T follicular helper cell (primary cell): Measurements from ENCODE around the gene ELL.
A peak's percentile ranks its signal among the peaks of the same experiment; 100 is the strongest.

Experiments
- DNase-seq: peaks from one replicate; pipeline ENCODE4 v3.0.0-alpha.2; 2020; ENCODE audit warnings: low read depth

The ELL gene

DNA sequence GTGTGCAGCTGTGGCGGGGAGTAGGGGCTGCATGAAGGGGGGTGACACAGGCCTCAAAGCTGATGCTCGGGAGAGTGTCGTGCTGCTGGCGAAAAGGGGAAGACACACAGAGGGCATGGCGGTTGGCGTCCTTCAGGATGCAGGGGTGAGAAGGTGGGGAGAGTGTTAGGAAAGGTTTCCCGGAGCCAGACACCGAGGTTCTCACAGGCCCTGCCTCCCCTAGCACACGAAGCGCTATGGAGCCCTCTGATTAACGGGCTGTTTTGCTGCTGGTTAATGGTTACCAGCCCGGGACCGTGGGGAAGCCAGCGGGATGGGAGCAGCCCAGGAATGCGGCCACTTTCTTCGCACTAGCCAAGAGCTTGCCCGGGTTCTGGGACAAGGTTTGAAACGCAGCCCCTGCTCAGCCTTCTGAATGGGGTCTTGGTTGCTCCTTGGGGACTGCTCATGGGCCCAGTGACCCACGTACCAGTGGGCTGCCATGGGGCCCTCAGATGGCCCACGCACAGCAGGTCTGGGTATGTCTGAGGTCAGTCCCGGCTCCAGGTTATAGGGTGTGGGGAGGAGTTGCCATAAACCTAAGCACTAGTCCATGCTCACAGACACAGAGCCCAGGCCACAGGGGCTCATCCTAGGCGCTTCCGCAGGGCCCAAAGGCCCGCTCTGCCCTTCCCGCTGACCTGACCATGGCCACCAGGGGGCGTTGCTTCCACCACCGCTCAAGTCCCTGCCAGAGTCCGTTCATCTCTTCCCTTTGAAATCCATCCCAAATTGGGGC, 52.6 kb downstream of the ELL start:
- DNase-seq = peak; percentile 44

DNA sequence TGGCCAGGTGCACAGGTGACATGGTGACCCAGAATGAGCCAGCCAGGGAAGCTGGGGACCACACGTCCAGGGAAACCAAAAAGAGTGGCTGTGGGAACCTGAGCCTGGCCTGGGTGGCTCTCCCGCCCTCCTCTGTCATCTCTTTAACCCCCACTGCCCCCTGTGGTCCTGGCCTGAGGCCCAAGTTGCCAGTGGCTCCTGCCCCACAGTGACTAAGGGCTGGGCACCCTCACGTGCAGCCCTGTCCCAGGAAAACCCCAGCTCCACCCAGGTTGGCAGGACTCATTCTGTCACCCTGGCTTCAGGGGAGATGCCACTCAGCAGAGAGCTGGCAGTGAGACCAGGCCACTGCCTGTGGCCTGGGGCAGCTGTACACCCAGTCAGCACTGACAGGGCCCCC, 53.4 kb downstream of the ELL start:
- no peak for DNase-seq

DNA sequence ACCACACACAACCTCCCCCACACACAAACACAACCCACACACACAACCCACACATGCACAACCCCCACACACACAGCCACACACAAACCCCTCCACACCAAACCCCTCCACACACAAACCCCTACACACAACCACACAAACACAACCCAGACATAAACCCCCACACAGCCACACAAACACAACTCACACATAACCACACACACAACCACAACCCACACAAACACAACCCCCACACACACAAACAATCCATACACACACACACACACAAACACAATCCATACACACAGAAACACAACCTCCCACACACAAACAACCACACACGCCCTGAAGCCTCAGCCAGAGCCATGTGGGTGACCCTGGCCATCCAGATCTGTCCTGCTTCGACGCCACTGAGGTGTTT, 53.9 kb downstream of the ELL start:
- DNase-seq = no peak

DNA sequence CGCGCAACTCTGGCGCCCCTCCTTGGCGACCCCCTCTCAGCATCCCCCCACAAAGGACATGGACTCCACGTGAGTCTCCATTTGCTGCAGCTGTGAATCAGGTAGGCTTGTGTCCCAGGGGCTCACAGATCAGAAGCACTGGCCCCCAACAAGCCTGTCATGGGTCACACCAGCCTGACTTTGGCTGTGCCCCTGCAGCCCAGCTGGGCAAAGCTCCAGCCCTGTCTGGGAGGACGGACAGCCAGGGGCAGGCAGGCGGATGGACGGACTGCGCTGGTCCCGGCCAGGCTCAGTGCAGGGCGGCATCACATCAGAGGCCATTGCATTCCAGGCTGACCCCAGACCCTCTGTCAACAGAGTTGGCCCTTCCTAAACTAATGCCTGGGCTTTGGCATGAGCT, 55.5 kb downstream of the ELL start:
- DNase-seq = no peak

DNA sequence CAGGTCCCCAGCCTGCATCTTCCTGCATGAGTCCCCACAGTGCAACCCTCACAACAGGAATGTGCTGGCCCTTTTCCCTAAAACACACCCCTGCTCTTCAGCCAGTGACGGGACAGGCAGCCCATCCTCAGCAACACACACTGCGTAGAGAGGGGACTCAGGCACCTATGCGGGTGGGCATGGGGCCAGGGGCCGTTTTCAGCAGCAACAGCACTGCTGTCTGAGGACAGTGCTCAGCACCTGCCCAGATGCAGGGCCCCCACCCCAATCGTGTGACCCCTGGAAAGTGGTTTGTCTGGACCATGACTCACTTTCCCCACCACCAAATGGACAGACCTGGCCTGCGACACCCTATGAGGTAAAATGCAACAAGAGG, 55.9 kb downstream of the ELL start:
- no peak for DNase-seq

DNA sequence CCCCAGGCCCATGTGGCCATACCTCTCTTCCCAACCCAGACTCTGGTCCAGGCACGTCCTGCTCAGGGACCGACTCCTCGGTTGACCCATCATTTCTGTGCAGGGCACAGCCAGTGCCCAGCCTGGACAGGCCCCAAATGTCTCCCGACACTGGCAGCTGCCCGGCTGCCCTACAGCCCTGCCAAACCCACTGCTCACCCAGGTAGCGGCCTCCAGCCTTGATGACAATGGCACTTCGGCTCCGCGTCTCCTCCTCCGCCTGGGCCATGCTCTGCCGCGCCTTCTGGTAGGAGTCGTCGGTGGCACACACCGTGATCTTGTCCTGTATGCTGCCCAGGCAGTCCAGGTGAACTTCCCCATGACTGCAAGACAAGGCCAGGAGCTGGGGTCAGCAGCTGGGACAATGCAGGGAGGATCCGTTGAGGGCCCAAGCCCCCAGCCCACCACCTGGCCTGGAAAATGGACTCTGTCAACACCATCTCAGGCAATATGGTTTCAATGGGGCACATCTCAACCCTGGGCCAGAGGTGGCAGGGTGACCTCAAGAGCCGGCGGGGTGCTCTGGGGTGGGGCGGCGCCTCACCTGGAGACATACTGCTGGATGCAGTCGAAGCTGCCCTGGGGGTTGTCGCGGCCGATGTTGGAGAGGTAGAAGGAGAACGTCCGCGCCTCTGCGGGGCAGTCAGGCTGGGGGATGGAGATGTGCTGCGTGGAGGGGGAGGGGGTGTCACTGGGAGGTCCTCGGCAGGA, 56.5 kb downstream of the ELL start:
- DNase-seq = no peak

DNA sequence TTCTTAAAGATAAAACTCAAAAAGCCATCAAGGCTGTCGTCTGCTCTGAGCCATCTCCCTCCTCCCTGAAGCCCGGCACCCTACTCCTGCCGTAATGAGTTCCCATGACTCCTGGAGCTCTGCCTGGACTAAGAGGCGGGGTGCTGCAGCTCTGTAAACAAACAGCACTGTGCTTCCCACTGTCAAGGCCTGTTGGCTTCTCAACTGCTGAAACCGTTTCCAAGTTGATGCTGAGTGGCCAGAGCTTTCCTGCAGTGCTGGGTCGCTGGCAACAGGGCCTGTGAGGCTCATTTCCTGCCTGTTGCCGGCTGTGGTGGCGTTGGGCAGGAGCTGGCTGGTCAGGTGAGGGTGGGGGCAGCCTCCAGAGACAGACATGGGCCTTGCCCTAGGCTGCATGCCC, 57.2 kb downstream of the ELL start:
- no peak for DNase-seq

DNA sequence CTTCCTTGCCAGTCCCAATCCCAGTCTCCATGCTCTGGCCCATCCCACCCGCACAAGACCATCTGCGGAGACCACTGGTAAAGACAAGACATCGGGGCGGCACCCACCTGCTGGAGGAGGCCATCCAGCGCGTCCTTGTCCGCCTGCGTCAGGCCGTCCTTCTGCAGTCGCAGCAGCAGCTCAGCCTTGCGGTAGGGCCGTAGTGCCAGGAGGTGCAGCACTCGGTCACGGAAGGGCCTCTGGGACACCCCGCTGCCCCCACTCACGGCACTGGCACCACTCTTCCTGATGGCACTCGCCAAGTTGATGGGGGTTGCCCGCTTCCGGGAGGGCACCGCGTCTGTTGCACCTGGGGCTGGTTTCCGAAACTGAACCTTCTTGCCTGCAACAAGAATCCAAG, 60.4 kb downstream of the ELL start:
- no peak for DNase-seq

DNA sequence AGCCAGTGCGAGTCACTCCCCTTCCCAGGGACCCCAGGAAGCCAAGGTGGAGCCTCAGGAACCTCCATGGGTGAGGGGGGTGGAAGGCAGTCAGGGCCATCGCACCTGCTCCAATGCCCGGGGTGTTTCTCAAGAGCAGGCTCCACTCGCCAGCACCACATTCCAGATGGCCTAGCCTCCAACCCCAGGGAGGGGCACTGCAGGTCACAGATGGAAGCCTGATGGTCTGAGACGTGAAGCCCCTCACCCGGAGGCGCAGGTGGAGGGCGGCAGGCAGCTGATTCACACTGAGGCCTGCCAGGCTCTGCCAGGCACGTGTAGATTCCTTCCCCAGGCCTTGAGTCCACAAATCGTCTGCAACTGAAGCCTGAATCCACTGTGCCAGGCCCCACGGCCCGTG, 61.0 kb downstream of the ELL start:
- no peak for DNase-seq

DNA sequence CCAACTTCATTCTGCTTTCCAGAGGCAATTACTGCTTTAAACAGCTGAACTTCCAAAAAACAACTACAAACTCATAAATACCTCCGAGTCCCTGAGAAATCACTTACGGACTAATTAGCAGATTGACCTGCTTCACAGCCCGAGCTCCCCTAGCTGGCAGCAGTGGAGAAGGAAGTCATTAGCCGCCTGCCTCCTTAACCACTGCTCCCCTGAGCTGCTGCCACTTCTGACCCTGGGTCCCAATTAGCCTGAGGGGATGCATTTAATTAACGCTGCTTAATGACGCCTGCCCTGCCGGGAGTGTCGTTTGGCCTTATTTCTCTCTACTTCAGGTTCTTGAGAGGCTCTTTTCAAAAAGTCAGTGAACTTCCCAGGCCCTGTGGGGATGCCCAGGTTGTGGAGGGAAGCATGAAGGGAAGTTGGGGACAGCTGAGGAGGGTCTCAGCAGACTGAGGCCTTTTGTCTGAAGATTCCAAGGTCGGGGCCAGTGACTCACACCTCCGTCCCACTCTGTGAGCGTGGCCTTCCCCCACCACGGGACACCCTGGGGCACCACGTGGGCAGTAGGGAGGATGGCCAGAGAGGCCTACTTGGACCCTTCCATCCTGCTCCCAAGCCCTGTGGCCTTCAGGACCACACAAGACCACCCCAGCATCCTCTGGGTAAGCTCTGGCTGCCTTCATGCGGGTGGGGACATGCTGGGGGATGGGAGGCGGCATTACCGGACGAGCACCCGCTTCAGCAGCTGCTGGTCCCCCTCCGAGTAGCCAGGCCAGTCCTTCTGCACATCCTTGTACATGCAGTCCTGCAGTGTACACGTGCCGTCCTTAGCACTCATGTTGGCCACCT, 64.2 kb downstream of the ELL start:
- no peak for DNase-seq

DNA sequence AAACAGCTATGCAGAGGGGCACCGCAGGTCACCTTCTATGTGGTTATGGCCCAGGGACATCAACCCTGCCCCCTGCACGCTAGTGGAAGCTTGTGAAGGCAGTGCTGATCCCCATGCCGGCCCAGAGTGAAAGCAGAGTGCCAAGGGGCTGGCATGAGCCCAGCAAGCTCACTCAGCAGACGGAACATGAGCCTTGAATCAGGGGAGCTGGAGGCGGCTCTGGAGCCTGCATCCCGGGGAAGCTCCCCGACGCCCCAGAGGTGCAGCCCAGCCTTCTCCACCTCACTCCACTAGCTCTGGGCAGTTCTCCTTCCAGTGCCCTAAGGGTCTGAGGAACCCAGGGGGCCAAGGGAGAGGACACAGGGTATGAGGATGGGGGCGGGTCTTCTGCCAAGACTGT, 64.9 kb downstream of the ELL start:
- no peak for DNase-seq

DNA sequence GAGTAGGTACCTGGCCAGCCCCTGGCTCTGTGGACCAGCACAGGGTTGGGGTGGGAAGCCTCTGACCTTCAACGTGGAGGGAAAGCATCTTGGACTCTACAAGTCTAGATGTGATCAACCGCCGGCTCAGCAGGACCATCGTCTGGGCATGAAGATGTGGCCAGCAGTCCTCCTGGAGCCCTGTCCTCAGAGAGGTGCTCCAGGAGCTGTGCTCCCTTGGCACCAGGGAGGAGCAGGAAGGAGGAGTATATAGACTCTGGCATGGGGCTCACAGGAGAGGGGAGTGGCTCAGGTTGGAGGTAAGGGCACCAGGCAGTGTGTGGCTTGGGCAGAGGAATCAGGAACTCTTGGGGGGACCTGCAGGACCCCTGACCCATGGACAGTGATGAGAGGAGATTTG, 65.6 kb downstream of the ELL start:
- no peak for DNase-seq

DNA sequence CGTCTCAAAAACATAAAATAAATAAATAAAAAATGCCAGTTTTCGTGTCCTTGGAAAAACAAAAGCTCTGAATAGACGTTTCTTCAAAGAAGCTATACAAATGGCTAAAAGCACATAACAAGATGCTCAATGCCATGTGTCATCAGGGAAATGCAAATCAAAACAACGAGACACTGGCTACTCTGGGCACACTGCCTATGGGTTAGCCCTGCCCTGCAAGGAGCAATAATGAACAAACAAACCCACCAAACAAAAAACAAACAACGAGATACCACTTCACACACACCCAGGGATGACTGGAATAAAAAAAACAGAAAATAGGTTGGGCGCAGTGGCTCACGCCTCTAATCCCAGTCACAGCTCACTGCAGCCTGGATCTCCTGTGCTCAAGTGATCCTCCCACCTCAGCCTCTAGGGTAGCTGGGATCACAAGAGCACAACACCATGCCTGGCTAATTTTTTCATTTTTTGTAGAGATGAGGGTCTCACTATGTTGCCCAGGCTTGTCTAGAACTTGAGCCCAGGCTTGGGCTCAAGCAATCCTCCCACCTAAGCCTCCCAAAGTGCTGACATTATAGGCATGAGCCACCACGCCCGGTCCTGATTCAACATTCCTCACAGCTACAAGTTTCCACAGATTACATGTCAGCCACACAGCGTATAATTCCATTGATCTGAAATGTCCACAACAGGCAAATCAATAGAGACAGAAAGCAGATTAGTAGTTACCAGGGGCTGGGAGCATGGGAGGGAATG, 68.4 kb downstream of the ELL start:
- DNase-seq = no peak

DNA sequence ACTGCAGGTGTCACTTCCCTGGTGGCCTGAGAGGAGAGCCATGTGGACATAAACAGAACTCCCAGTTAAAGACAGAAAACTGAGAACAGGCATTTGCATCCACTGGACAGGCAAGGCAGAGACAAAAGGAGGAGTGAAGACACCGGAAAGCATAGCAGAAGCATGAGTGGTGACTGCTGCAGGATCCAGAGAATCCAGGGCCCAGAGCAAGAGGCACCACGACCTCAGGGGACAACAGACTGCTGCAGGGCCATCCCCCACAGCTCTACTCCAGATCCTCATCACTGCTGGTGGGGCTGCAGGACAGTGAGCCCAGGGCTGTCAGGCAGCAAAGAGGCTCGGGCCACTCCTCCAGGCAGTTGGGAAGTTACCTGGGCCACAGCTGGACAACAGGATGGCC, 69.5 kb downstream of the ELL start:
- DNase-seq = no peak

DNA sequence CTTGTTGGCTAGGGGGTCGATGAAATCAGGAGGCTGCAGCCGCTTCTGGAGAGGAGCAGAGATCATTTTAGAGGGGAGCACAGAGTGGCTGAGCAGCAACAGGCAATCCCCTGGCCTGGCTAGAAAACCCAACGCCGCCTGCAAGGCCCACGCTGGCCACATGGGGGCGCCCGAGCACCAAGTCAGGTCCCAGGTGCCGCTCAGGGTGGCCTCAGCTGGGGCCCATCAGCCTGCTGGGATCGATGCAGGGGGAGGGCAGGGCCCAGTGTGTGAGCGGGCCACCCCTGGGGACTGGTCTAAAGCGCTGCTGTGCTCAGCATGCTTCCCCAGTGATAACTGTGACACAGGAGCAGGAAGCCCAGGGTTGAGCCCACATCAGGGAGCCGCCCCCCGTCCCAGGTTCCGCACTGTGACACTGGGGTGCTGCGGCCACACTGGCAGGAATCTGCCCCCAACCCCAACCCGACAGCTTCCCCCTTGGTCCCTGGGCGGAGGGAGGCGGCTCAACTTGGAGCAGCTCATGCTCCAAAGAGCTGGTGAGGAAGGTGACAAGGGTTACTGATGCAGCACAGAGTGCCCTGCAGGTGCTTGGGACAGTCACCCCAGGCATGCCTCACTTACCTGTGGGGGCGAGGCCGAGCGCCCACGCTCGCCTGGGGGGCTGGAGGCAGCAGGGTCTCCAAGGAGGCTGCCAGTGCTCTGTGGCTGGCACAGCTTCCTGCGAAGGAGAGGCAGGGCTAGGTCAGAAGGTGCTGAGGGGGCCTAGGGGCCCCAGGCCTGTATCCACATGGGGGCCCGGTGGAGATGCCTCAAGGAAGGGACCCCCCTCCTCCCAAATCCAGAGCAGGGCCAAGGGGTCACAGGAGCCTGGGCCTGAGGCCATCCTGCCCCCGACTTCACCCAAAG, 70.7 kb downstream of the ELL start:
- peak; percentile 78 for DNase-seq

DNA sequence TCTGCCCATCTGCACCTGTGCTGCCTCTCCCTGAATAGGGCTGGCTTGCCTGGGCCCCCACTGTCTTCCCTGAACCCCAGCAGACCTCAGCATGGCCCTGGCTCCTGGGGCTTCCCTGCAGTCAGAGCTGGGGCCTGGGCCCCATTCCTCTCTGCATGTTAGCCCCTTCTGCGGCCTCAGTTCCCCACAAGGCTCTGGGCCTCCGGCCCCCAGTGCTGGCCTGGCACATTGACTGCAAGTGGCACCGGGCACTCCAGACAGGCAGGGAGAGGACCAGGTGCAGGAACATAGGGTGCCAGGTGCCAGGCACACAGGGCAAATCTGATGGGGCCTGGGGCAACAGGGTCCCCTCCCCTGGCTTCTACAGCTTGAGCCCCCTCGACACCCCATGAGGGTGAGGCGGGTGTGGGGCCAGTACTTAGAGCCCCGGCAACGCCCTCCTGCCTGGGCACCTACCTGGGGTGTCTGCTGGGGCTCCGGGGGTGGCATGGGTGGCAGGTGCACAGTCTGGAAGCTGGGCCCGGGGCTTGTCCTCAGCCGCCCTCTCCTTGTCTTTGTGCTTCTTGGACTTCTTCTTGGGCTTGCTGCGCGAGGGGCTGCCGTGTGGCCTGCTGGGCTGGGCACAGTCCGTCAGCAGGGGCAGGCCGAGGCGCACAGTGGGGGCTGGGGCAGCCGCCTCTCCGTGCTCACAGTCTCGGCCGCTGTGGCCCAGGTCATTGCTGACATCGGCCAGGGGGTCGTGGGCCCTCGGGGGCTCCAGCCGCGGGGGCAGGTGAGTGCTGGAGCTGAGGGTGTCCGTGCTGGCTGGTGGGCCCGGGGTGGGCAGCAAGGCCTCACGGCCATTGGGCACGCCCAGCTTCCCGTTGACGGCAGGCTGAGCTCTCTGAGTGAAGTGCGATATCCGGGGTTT, 71.6 kb downstream of the ELL start:
- no peak for DNase-seq

DNA sequence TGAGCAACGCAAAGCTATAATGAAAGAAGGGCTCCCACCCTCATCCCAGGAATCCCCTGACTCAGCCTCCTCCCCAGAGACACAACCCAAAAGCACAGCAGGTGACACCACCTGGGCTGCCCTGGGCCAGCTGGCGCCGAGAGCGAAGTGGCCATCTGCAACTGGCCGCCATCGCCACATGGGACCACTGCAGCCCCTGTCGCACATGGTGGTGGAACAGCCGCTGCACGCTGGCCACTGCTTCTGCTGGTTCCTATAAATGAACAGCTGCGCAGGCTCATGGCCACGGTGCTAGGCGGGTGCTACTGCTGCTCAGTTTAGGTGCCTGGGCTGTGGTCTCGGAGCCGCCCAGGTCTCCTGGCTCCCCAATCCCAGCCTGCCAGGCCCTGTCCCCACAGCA, 72.3 kb downstream of the ELL start:
- no peak for DNase-seq

DNA sequence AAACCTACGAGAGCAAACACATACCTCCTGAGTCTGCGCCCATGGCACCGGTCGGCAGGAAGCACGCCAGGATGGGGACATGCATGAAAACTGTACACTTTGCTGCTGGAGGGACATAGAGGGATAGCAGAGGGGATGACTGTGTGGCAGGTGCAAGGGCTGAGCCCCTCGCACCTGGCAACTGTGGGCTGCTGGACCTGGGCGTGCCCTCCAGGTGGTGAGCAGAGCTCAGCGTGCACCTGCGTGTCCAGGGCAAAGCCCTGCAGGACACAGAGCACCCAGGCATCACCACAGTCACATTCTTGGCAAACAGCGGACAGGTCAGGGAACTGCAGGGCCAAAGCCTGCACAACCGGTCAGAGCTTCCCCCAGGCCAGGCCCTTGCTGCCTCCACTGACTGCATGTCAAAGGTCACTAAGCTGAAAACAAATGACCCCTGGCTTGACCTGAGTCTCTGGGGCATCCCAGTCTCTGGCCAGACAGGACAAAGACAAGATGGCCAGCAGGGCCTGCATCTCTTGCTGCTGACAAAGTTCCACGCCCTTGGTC, 75.0 kb downstream of the ELL start:
- no peak for DNase-seq

DNA sequence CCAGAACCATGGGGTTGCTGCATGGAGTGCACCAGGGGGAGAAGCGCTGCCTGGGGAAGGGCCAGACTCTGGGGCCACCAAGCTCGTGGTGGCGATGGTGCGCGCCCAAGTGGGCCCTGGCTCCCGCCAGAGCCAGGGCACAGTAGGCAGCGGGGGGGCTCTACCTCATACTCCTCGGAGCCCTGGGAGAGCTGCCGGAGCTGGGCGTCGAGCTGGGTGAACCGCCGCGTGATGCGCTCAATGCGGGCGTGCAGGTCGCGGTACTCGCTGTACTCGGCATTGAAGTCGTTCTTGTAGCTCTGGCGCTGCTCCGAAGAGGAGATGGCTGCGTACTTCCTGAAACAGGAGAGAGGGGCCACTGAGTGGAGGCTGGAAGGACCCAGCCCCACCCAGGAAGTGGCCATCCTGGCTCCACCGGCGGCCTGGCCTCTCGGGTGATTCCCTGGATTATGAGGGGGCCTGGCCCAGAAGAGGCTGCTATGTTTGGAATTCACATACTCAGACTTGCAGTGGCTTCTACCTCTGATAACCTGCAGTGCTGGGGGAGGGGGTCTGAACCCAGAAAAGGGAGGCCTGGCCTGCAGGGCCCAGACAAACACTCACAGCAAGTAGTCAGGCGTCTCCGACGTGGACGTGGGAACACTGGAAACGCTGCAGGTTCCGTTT, 75.6 kb downstream of the ELL start:
- DNase-seq = no peak
